ENCODE data around the gene NODAL. TPM values are rescaled to one million over a fixed set of nuclear protein-coding genes. Genes with fewer than 3 reads are reported as not detected.
A peak's percentile ranks its signal among the peaks of the same experiment; 100 is the strongest.

The NODAL gene
- total RNA-seq, 2 experiments from 2014 or later: not detected

DNA sequence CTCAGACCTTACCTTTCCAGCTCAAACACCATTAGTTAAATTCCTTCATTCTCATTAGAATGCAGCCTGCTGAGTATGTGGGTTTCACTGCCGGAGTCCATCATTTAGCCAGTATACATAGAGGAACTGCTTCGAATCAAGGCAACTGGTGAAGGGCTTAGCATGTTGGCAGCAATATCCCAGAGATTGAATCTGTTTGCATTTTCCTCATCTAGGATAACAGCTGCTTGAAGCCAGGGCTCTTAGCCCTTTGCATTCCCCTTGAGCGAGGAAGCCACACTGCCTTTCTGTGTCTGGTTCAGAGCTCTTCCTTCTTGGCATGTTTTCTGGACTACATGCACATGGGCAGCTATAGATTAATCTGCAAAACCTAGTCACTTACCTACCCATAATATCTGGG is 14.7 kb downstream of the NODAL start:
- DNase-seq (no peak), ATAC-seq (no peak)
- Mint-ChIP-seq H3K4me3 (no peak overlapping the region), H3K4me1 (ENCODE audit: low read depth) (peaks cover under 1% of the 10 kb centered on the region), H3K9me3 (ENCODE audit: insufficient read depth) (no peaks in the 10 kb centered on the region), H3K27ac (no peak overlapping the region), H3K36me3 (ENCODE audit: low read depth) (peaks cover 54% of the 10 kb centered on the region), H3K27me3 (ENCODE audit: low read depth) (no peaks in the 10 kb centered on the region)
- ChIA-PET POLR2A (interaction anchor here (1.6 kb wide), 1 partner anchor 23 kb away, joined by 4 read pairs; the partner anchor contains the start of gene EIF4EBP2), CTCF (interaction anchor here (1.1 to 1.6 kb wide), 2 partner anchors 9 to 24 kb away, joined by 3 to 6 read pairs; partner anchors contain the start of gene EIF4EBP2)

- no peaks in the 10 kb centered on the region for H3K9me3 Mint-ChIP-seq (ENCODE audit: insufficient read depth)
These were observed 16.4 kb downstream of the NODAL start for GRCh38 chr10:70425096-70425495.

GRCh38 chr10:70424320-70424719 is 17.2 kb downstream of the NODAL start:
- Mint-ChIP-seq H3K4me1 (ENCODE audit: low read depth) (no peaks in the 10 kb centered on the region), H3K36me3 (ENCODE audit: low read depth) (peaks cover 69% of the 10 kb centered on the region), H3K9me3 (ENCODE audit: insufficient read depth) (no peaks in the 10 kb centered on the region), H3K27ac (no peak overlapping the region), H3K27me3 (ENCODE audit: low read depth) (no peaks in the 10 kb centered on the region), H3K4me3 (no peak overlapping the region)
- ChIA-PET CTCF (interaction anchor here (1.0 to 2.1 kb wide), 4 partner anchors 20 to 203 kb away, joined by 3 to 10 read pairs (median 6); partner anchors contain the start of gene EIF4EBP2), POLR2A (no interaction called here)
- ATAC-seq: no peak
- DNase-seq: no peak

More at GRCh38 chr10:70425096-70425495, 16.4 kb downstream of the NODAL start:
- Mint-ChIP-seq H3K27me3 (ENCODE audit: low read depth) (no peaks in the 10 kb centered on the region), H3K27ac (no peak overlapping the region), H3K36me3 (ENCODE audit: low read depth) (peaks cover 66% of the 10 kb centered on the region), H3K4me3 (no peak overlapping the region), H3K4me1 (ENCODE audit: low read depth) (no peaks in the 10 kb centered on the region)
- ATAC-seq (no peak), DNase-seq (no peak)
- CTCF ChIA-PET: interaction anchor here (1.3 to 2.1 kb wide), 4 partner anchors 13 to 204 kb away, joined by 4 to 10 read pairs (median 6); partner anchors contain the start of gene EIF4EBP2
- POLR2A ChIA-PET: no interaction called here

DNA sequence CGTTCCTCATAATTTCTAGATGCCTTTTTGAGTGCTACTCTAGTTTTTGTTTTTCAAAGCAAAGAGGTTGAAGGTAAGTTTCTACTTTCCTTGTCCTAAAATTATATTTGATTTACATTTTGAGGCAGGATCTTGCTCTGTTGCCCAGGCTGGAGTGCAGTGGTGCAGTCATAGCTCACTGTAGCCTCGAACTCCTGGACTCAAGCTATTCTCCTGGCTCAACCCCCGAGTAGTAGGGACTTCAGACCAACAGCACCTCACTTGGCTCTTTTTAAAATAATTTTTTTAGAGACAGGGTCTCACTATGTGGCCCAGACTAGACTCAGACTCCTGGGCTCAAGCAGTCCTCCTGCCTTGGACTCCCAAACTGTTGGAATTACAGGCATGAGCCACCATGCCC is 22.8 kb downstream of the NODAL start:
- DNase-seq: no peak
- CTCF ChIA-PET: interaction anchor here (1.6 kb wide), 1 partner anchor 13 kb away, joined by 5 read pairs; no protein-coding TSS in a partner anchor
- no peaks in the 10 kb centered on the region for H3K9me3 Mint-ChIP-seq (ENCODE audit: insufficient read depth)
- H3K4me3 Mint-ChIP-seq: no peak overlapping the region
- ATAC-seq: no peak
- POLR2A ChIA-PET: no interaction called here
- H3K4me1 Mint-ChIP-seq (ENCODE audit: low read depth): peaks cover 24% of the 10 kb centered on the region
- H3K27me3 Mint-ChIP-seq (ENCODE audit: low read depth): no peaks in the 10 kb centered on the region
- H3K27ac Mint-ChIP-seq: no peak overlapping the region
- peaks cover 58% of the 10 kb centered on the region for H3K36me3 Mint-ChIP-seq (ENCODE audit: low read depth)

DNA sequence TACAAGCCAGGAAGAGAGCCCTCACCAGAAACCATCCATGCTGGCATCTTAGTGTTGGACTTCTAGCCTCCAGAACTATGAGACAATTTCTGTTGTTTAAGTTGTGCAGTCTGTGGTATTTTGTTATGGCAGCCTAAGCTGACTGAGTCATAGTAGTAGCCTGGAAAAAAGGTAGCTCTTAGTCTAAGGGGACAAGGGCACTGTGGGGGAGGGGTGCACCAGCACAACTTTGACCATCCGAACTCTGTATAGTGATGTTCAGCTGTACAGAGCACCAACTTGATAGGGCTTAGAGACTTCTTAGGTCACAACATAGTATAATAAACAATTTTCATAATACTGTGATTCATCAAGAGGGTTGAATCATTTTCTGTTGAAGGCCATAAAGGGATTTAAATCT is 23.3 kb downstream of the NODAL start:
- Mint-ChIP-seq H3K27ac (no peak overlapping the region), H3K4me1 (ENCODE audit: low read depth) (peaks cover 24% of the 10 kb centered on the region), H3K27me3 (ENCODE audit: low read depth) (no peaks in the 10 kb centered on the region), H3K9me3 (ENCODE audit: insufficient read depth) (no peaks in the 10 kb centered on the region), H3K36me3 (ENCODE audit: low read depth) (peaks cover 55% of the 10 kb centered on the region), H3K4me3 (no peak overlapping the region)
- ATAC-seq (no peak), DNase-seq (no peak)
- ChIA-PET POLR2A (no interaction called here), CTCF (interaction anchor here (1.4 to 1.6 kb wide), 2 partner anchors 14 to 141 kb away, joined by 3 to 5 read pairs; no protein-coding TSS in a partner anchor)

- ATAC-seq (no peak), DNase-seq (no peak)
- CTCF ChIA-PET: interaction anchor here (1.0 to 1.6 kb wide), 3 partner anchors 9 to 141 kb away, joined by 3 to 5 read pairs (median 3); no protein-coding TSS in a partner anchor
- Mint-ChIP-seq H3K4me1 (ENCODE audit: low read depth) (peaks cover 25% of the 10 kb centered on the region), H3K27ac (no peak overlapping the region), H3K4me3 (no peak overlapping the region), H3K27me3 (ENCODE audit: low read depth) (no peaks in the 10 kb centered on the region), H3K36me3 (ENCODE audit: low read depth) (peaks cover 48% of the 10 kb centered on the region), H3K9me3 (ENCODE audit: insufficient read depth) (no peaks in the 10 kb centered on the region)
- POLR2A ChIA-PET: no interaction called here
These were observed 23.9 kb downstream of the NODAL start for GRCh38 chr10:70417568-70417967.

DNA sequence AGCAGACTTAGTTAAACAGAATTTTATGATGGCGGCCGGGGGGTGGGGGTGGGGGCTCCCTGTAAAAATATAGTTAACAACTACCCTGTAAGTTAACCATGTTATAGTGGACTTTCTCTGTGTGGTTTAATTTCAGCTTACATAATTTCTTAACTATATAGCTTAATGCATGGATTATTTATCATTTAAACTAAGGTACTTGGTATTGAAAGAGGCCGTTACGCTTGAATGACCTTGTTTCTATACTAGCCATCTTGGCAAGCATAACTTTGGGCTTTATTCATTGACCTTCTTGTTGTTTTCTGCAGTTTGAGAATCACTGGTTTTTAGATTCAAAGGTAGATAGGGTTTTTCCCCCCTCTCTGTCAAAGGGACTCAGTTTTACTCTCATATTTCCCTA is 29.1 kb downstream of the NODAL start:
- ChIA-PET POLR2A (no interaction called here), CTCF (interaction anchor here (0.9 to 1.2 kb wide), 3 partner anchors 9 to 297 kb away, joined by 3 to 5 read pairs (median 3); partner anchors contain the start of gene EIF4EBP2)
- DNase-seq (no peak), ATAC-seq (no peak)
- Mint-ChIP-seq H3K4me1 (ENCODE audit: low read depth) (peaks cover 35% of the 10 kb centered on the region), H3K27ac (no peak overlapping the region), H3K4me3 (no peak overlapping the region), H3K27me3 (ENCODE audit: low read depth) (no peaks in the 10 kb centered on the region), H3K9me3 (ENCODE audit: insufficient read depth) (no peaks in the 10 kb centered on the region), H3K36me3 (ENCODE audit: low read depth) (peaks cover 42% of the 10 kb centered on the region)

DNA sequence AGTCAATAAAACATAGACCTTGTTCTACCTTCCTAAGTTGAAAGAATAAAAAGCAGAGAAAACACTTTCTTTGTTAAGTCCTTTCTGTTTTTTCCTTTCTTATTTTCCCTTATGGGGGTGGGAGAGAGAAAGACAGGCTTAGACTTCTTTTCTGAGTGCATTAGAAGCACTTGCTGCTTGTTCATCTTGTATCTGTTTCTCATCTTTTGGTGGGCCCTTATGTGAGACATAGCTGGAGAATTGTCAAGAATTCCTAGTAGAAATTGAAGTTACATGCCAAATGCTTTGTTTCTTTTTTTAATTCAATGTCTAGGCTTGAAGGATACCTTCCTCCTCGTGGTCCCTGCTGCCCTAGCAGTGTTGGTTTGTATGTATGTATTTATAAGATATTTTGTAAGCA is 30.9 kb downstream of the NODAL start:
- ChIA-PET CTCF (interaction anchor here (1.0 kb wide), 1 partner anchor 31 kb away, joined by 3 read pairs; no protein-coding TSS in a partner anchor), POLR2A (no interaction called here)
- Mint-ChIP-seq H3K27me3 (ENCODE audit: low read depth) (no peaks in the 10 kb centered on the region), H3K36me3 (ENCODE audit: low read depth) (peaks cover 43% of the 10 kb centered on the region), H3K4me3 (no peak overlapping the region), H3K9me3 (ENCODE audit: insufficient read depth) (no peaks in the 10 kb centered on the region), H3K27ac (no peak overlapping the region), H3K4me1 (ENCODE audit: low read depth) (peaks cover 35% of the 10 kb centered on the region)
- DNase-seq (no peak), ATAC-seq (no peak)

GRCh38 chr10:70409772-70410171 is 31.7 kb downstream of the NODAL start:
- no peaks in the 10 kb centered on the region for H3K9me3 Mint-ChIP-seq (ENCODE audit: insufficient read depth)
- ChIA-PET POLR2A (no interaction called here), CTCF (interaction anchor here (0.9 to 1.0 kb wide), 2 partner anchors 30 to 53 kb away, joined by 3 to 4 read pairs; no protein-coding TSS in a partner anchor)
- no peak overlapping the region for H3K27ac Mint-ChIP-seq
- H3K27me3 Mint-ChIP-seq (ENCODE audit: low read depth): no peaks in the 10 kb centered on the region
- DNase-seq (no peak), ATAC-seq (no peak)
- peaks cover 38% of the 10 kb centered on the region for H3K36me3 Mint-ChIP-seq (ENCODE audit: low read depth)
- H3K4me3 Mint-ChIP-seq: no peak overlapping the region
- peaks cover 37% of the 10 kb centered on the region for H3K4me1 Mint-ChIP-seq (ENCODE audit: low read depth)

- DNase-seq (peak; percentile 64), ATAC-seq (peak; percentile 52)
- ChIA-PET CTCF (interaction anchor here (0.7 to 5.0 kb wide), 14 partner anchors 9 to 312 kb away, joined by 3 to 26 read pairs (median 4); partner anchors contain the start of genes PPA1 and TYSND1), POLR2A (interaction anchor here (0.8 to 2.4 kb wide), 5 partner anchors 24 to 235 kb away, joined by 3 to 10 read pairs (median 6); partner anchors contain the start of gene SAR1A)
- peaks cover 40% of the 10 kb centered on the region for H3K4me1 Mint-ChIP-seq (ENCODE audit: low read depth)
- H3K27ac Mint-ChIP-seq: peak overlapping the region; percentile 90
- no peaks in the 10 kb centered on the region for H3K27me3 Mint-ChIP-seq (ENCODE audit: low read depth)
- no peaks in the 10 kb centered on the region for H3K9me3 Mint-ChIP-seq (ENCODE audit: insufficient read depth)
- peaks cover 26% of the 10 kb centered on the region for H3K36me3 Mint-ChIP-seq (ENCODE audit: low read depth)
- peak overlapping the region; percentile 86 for H3K4me3 Mint-ChIP-seq
These were observed 36.2 kb downstream of the NODAL start for GRCh38 chr10:70405037-70405824.

- CTCF ChIA-PET: interaction anchor here (0.7 to 5.0 kb wide), 14 partner anchors 20 to 312 kb away, joined by 3 to 26 read pairs (median 4); partner anchors contain the start of genes PPA1 and TYSND1
- DNase-seq: no peak
- peak overlapping the region; percentile 86 for H3K4me3 Mint-ChIP-seq
- no peaks in the 10 kb centered on the region for H3K27me3 Mint-ChIP-seq (ENCODE audit: low read depth)
- POLR2A ChIA-PET: interaction anchor here (0.6 to 2.4 kb wide), 6 partner anchors 23 to 1358 kb away, joined by 3 to 10 read pairs (median 5); partner anchors contain the start of gene SAR1A
- H3K36me3 Mint-ChIP-seq (ENCODE audit: low read depth): peaks cover 25% of the 10 kb centered on the region
- H3K4me1 Mint-ChIP-seq (ENCODE audit: low read depth): peaks cover 38% of the 10 kb centered on the region
- no peaks in the 10 kb centered on the region for H3K9me3 Mint-ChIP-seq (ENCODE audit: insufficient read depth)
- H3K27ac Mint-ChIP-seq: peak overlapping the region; percentile 90
- ATAC-seq: no peak
These were observed 36.8 kb downstream of the NODAL start for GRCh38 chr10:70404787-70405036.

All from activated CD8-positive, alpha-beta T cell treated with anti-CD3 and anti-CD28 coated beads, Interleukin-2, amount 10 ng/mL, durations not matched to agents 7 days and 5 days (primary cell).